HepG2 (cell line): ENCODE results near the gene HECTD2. TPM values are rescaled to one million over a fixed set of nuclear protein-coding genes. Genes with fewer than 3 reads are reported as not detected.

Experiments used
- ATAC-seq: fragments of 200-7000 bp; cut with Tn5 transposase; 3 replicates; pipeline ENCODE4 v1.9.1; 2020; ENCODE audit warnings: mild to moderate bottlenecking, moderate library complexity
- BruUV-seq: library from RNA; stranded (reverse); fragments of 400-500 nt; replicated peaks from 2 replicates; lab custom pipeline; 2021; lab: Mats Ljungman, UMichigan
- CTCF ChIA-PET: fragments of 300-600 bp; formaldehyde crosslinking; extraction: SDS; loops from one replicate; lab custom pipeline; 2021; ENCODE audit warnings: low total read pairs, inconsistent platforms, low intra/inter-chr PET ratio; lab: Yijun Ruan, JAX
- POLR2A ChIA-PET: fragments of 350-600 bp; sonication (Branson Sonifier 250); formaldehyde crosslinking; loops from one replicate; lab custom pipeline; 2020; ENCODE audit warnings: antibody characterized with exemption, inconsistent platforms; lab: Yijun Ruan, JAX
- DNase-seq: peaks from one replicate; pipeline ENCODE4 v3.0.0-alpha.2; 2015; ENCODE audit warnings: low spot score
- FAIRE-seq: peaks from 3 replicates; lab custom pipeline; 2011; peaks lifted over from hg19 to GRCh38; lab: Jason Lieb, UNC
- H2AFZ ChIP-seq: one replicate; pipeline ENCODE4 v1.6.1; 2011; ENCODE audit warnings: low read length, inconsistent platforms
- H3K27ac ChIP-seq: fragments of 300-600 bp; 3 replicates; pipeline ENCODE4 v1.8.0; 2011; ENCODE audit warnings: mixed run types, mild to moderate bottlenecking, mixed read lengths, low read length, inconsistent platforms; ENCODE audit not compliant: insufficient read depth; ENCODE audit errors: extremely low read length
- H3K27me3 ChIP-seq, 2 experiments: fragments of 200-600 bp in 1 of 2; 2 replicates in 1 of 2; 3 replicates in 1 of 2; pipeline versions ENCODE4 v1.6.0 to v1.8.0; 2011; ENCODE audit warnings: low read length in 2 of 2, mild to moderate bottlenecking in 2 of 2, moderate library complexity in 2 of 2, inconsistent platforms in 1 of 2; ENCODE audit not compliant: insufficient read depth in 2 of 2, control insufficient read depth in 1 of 2
- H3K36me3 ChIP-seq, 2 experiments: fragments of 200-600 bp in 1 of 2; replicated peaks in 1 of 2; 2 replicates in 1 of 2; 3 replicates in 1 of 2; pipeline versions ENCODE4 v1.5.1 to v1.8.0; 2011; ENCODE audit warnings: low read length in 2 of 2, inconsistent platforms in 1 of 2; ENCODE audit not compliant: insufficient read depth in 2 of 2, control insufficient read depth in 1 of 2
- H3K4me1 ChIP-seq: 2 replicates; pipeline ENCODE4 v1.5.1; 2012; ENCODE audit warnings: low read length, inconsistent platforms; ENCODE audit not compliant: insufficient read depth
- H3K4me2 ChIP-seq: 2 replicates; pipeline ENCODE4 v1.6.0; 2011; ENCODE audit warnings: low read depth, low read length, inconsistent platforms
- H3K4me3 ChIP-seq, 3 experiments: fragments of 200-600 bp in 1 of 3; sonication (generic), shearing (Covaris generic) in 1 of 3; replicated peaks in 1 of 3; 2 replicates each; pipeline ENCODE4 v1.5.1; 2011 to 2016; ENCODE audit warnings: low read length in 3 of 3, inconsistent platforms in 2 of 3, low read depth in 2 of 3, mild to moderate bottlenecking in 2 of 3, control low read depth in 1 of 3, mixed read lengths in 1 of 3; ENCODE audit not compliant: insufficient read depth in 1 of 3
- H3K79me2 ChIP-seq: one replicate; pipeline ENCODE4 v1.6.1; 2011; ENCODE audit warnings: low read length, inconsistent platforms; ENCODE audit not compliant: insufficient read depth
- H3K9ac ChIP-seq: 2 replicates; pipeline ENCODE4 v1.6.0; 2011; ENCODE audit warnings: mild to moderate bottlenecking, low read depth, low read length, inconsistent platforms; ENCODE audit not compliant: insufficient read depth
- H3K9me3 ChIP-seq: 2 replicates; pipeline ENCODE4 v1.5.1; 2012; ENCODE audit warnings: mild to moderate bottlenecking, low read length
- H4K20me1 ChIP-seq: 2 replicates; pipeline ENCODE4 v1.6.0; 2011; ENCODE audit warnings: inconsistent platforms, mild to moderate bottlenecking, low read length, moderate library complexity; ENCODE audit not compliant: insufficient read depth
- AHDC1 ChIP-seq: sonication (generic); formaldehyde crosslinking; IDR thresholded peaks from 2 replicates; pipeline ENCODE4 v1.5.1; 2020; ENCODE audit warnings: mild to moderate bottlenecking, missing genetic modification reagents, borderline replicate concordance
- E2F1 ChIP-seq: sonication (generic); formaldehyde crosslinking; IDR thresholded peaks from 2 replicates; pipeline ENCODE4 v1.5.0; 2020; ENCODE audit warnings: missing genetic modification reagents
- EZH2 ChIP-seq: conservative IDR thresholded peaks from 2 replicates; pipeline ENCODE4 v1.6.1; 2012; ENCODE audit warnings: mild to moderate bottlenecking, low read depth, low read length, moderate library complexity
- GABPB1 ChIP-seq: IDR thresholded peaks from 2 replicates; pipeline ENCODE4 v1.6.1; 2016; ENCODE audit warnings: mild to moderate bottlenecking, missing genetic modification reagents, moderate library complexity, missing compliant biosample characterization
- IKZF5 ChIP-seq: IDR thresholded peaks from 2 replicates; pipeline ENCODE4 v1.6.1; 2018; ENCODE audit warnings: missing genetic modification reagents, mild to moderate bottlenecking, missing compliant biosample characterization
- MEF2D ChIP-seq: sonication (generic); formaldehyde crosslinking; IDR thresholded peaks from 2 replicates; pipeline ENCODE4 v1.5.1; 2020; ENCODE audit warnings: mild to moderate bottlenecking, missing genetic modification reagents
- NPAS2 ChIP-seq: sonication (generic); formaldehyde crosslinking; IDR thresholded peaks from 2 replicates; pipeline ENCODE4 v1.8.0; 2022; ENCODE audit warnings: mild to moderate bottlenecking, missing genetic modification reagents, borderline replicate concordance
- PLSCR1 ChIP-seq: sonication (generic); formaldehyde crosslinking; IDR thresholded peaks from 2 replicates; pipeline ENCODE4 v1.5.0; 2020; ENCODE audit warnings: missing genetic modification reagents, mild to moderate bottlenecking, borderline replicate concordance
- ZBTB3 ChIP-seq: sonication (generic); formaldehyde crosslinking; IDR thresholded peaks from 2 replicates; pipeline ENCODE4 v1.4.0; 2020; ENCODE audit warnings: low read depth, mild to moderate bottlenecking, moderate library complexity, missing genetic modification reagents, borderline replicate concordance
- ZNF24 ChIP-seq: fragments of 450-650 bp; IDR thresholded peaks from 2 replicates; pipeline ENCODE4 v1.6.1; 2017; ENCODE audit warnings: antibody characterized with exemption, mild to moderate bottlenecking
- ZNF280B ChIP-seq: sonication (generic); formaldehyde crosslinking; IDR thresholded peaks from 2 replicates; pipeline ENCODE4 v1.5.0; 2020; ENCODE audit warnings: missing genetic modification reagents, mild to moderate bottlenecking, borderline replicate concordance
- ZNF326 ChIP-seq: sonication (generic); formaldehyde crosslinking; IDR thresholded peaks from 2 replicates; pipeline ENCODE4 v1.4.0; 2020; ENCODE audit warnings: missing genetic modification reagents, borderline replicate concordance
- ZNF432 ChIP-seq: sonication (generic); formaldehyde crosslinking; IDR thresholded peaks from 2 replicates; pipeline ENCODE4 v1.5.0; 2020; ENCODE audit warnings: missing genetic modification reagents, mild to moderate bottlenecking, borderline replicate concordance
- ZNF562 ChIP-seq: sonication (generic); formaldehyde crosslinking; IDR thresholded peaks from 2 replicates; pipeline ENCODE4 v1.8.0; 2022; ENCODE audit warnings: missing genetic modification reagents, borderline replicate concordance
- WGBS: methylation state at CpG from one replicate; pipeline ENCODE4 v1.1.6; 2017; ENCODE audit warnings: low lambda C conversion rate; 5-methylcytosine and 5-hydroxymethylcytosine counted together
- in situ Hi-C: cut with HindIII; loops from 2 replicates; pipeline ENCODE4 v1.10.0; 2017; ENCODE audit warnings: low pct_unique_long_range_greater_than_20kb; ENCODE audit not compliant: extremely low pct_ligation_motif_present
- intact Hi-C: fragments of 100-400 bp; cut with micrococcal nuclease; formaldehyde crosslinking; loops from one replicate; pipeline ENCODE4 v1.10.0; 2022; ENCODE audit not compliant: unreplicated experiment
- polyA plus RNA-seq, 8 experiments: library from polyadenylated mRNA; depleted of rRNA in 3 of 8; stranded (reverse) in 7 of 8; unstranded in 1 of 8; fragments of >200 nt; fragmentation: Illumina TruSeq in 4 of 8; extraction: Trizol in 4 of 8; gene quantifications; 2 replicates each; pipeline versions ENCODE4 v1.2.1 to v1.2.3, GENCODE V29; 2011 to 2016; ENCODE audit warnings: low read depth in 4 of 8, missing spikeins in 1 of 8, mixed read lengths in 1 of 8; ENCODE audit not compliant: insufficient read depth in 1 of 8
- total RNA-seq, 5 experiments: library from RNA; depleted of rRNA; stranded (reverse); fragments of >200 nt; fragmentation: Illumina TruSeq; extraction: Trizol; gene quantifications; 2 replicates each; pipeline ENCODE4 v1.2.3, GENCODE V29; 2016; ENCODE audit warnings: low read depth in 1 of 5

HECTD2 gene
- total and polyA plus RNA-seq, 2 of the 13 experiments (the other 11 are each of a cell fraction or from before 2014, with no cell fraction given) = 3.2 to 5.2 TPM

- H3K79me2 ChIP-seq = no peaks in the 10 kb centered on the region
- CTCF ChIA-PET = no interaction called here
- POLR2A ChIA-PET = no interaction called here
- in situ Hi-C loops = no loop called here
- WGBS = 100% methylated on average over 1 of the region's 1 CpG
- H3K9ac ChIP-seq = no peak overlapping the region
- ATAC-seq (no peak), DNase-seq (no peak), FAIRE-seq (no peak)
- H2AFZ ChIP-seq = no peak overlapping the region
- no peaks in the 10 kb centered on the region for H3K4me1 ChIP-seq
- H3K27me3 ChIP-seq = no peaks in the 10 kb centered on the region
- no TSS peak for BruUV-seq
- no peaks in the 10 kb centered on the region for H4K20me1 ChIP-seq
- H3K27ac ChIP-seq = no peak overlapping the region
- H3K9me3 ChIP-seq = no peaks in the 10 kb centered on the region
- intact Hi-C loops = no loop called here
- no peaks in the 10 kb centered on the region for H3K36me3 ChIP-seq
- H3K4me3 ChIP-seq = no peak overlapping the region
- H3K4me2 ChIP-seq = no peak overlapping the region
- no peak for TF ChIP-seq GABPB1 (CRISPR knock-in tag)
- no peak for TF ChIP-seq ZNF432 (CRISPR knock-in tag)
- no peak for TF ChIP-seq E2F1
- no peak for TF ChIP-seq IKZF5
- no peak for TF ChIP-seq MEF2D (CRISPR knock-in tag)
- no peak for TF ChIP-seq ZNF562 (CRISPR knock-in tag)
- TF ChIP-seq PLSCR1 (CRISPR knock-in tag) = no peak
- no peak for TF ChIP-seq ZNF280B (CRISPR knock-in tag)
- TF ChIP-seq EZH2 = no peak
- no peak for TF ChIP-seq AHDC1 (CRISPR knock-in tag)
- TF ChIP-seq ZNF326 = no peak
- no peak for TF ChIP-seq ZNF24
- TF ChIP-seq ZBTB3 (CRISPR knock-in tag) = no peak
- no peak for TF ChIP-seq NPAS2 (CRISPR knock-in tag)
These were observed 55.1 kb downstream of the HECTD2 start for GRCh38 chr10:91465261-91465660.
